Measurements from ENCODE around the gene BAZ2B.

Gene BAZ2B

DNA sequence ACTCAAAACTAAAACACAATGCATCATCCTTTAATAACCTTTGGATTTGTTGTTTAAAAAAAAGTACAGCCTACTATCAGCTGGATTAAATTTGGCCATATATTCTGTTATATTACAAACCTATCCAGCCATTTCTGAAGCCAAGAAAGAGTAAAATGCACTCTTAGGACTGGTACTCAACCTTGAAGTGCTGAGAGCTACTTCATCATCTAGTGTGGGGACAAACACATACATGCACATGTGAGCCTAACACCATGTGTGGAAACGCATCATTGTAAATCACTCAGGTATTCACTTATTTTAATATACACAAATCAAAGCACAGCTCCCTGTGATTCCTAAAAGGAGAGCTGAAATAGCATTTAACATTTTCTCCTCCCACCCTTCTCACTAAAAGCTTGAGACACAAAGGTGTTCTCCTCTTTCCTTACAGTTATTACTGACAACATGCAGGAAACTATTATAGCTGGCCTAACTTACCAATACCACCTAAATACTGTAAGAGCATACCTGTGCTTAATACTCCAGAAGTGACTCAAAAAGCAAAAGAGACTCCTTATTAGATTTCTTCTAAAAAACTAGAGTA, 7.5 kb downstream of the BAZ2B start:
- Histone ChIP-seq H3K4me3 (ENCODE audit: low read length, poor library complexity, severe bottlenecking) (no peak overlapping the region), H2AFZ (ENCODE audit: low read length) (no peak overlapping the region), H3F3A (ENCODE audit: low read depth) (0 out of 2 replicates have a peak, but pooled peaks cover 3% of the 10 kb centered on the region), H3K27me3 (ENCODE audit: insufficient read depth, low read length, poor library complexity, severe bottlenecking) (no peaks in the 10 kb centered on the region), H3K4me2 (ENCODE audit: low read depth, low read length, poor library complexity, severe bottlenecking) (peak overlapping the region; percentile 51), H4K20me1 (ENCODE audit: insufficient read depth, low read length, poor library complexity, severe bottlenecking) (peaks cover 20% of the 10 kb centered on the region), H3K9me3 (ENCODE audit: insufficient read depth, low read depth, low read length) (no peaks in the 10 kb centered on the region), H3K9me2 (replicated peaks; ENCODE audit: low read depth, low read length) (no peaks in the 10 kb centered on the region), H3K9ac (ENCODE audit: low read depth, low read length, poor library complexity, severe bottlenecking) (no peak overlapping the region), H3K36me3 (ENCODE audit: insufficient read depth, low read length) (no peaks in the 10 kb centered on the region), H3K4me1 (ENCODE audit: insufficient read depth, low read length, poor library complexity, severe bottlenecking) (peaks cover 49% of the 10 kb centered on the region), H3K79me2 (ENCODE audit: insufficient read depth, low read length) (peaks cover 42% of the 10 kb centered on the region)
- no peak for TF ChIP-seq EZH2phosphoT487 (IDR thresholded peaks at IDR 0.05; ENCODE audit: borderline replicate concordance)
- TF ChIP-seq, protein P1, sequence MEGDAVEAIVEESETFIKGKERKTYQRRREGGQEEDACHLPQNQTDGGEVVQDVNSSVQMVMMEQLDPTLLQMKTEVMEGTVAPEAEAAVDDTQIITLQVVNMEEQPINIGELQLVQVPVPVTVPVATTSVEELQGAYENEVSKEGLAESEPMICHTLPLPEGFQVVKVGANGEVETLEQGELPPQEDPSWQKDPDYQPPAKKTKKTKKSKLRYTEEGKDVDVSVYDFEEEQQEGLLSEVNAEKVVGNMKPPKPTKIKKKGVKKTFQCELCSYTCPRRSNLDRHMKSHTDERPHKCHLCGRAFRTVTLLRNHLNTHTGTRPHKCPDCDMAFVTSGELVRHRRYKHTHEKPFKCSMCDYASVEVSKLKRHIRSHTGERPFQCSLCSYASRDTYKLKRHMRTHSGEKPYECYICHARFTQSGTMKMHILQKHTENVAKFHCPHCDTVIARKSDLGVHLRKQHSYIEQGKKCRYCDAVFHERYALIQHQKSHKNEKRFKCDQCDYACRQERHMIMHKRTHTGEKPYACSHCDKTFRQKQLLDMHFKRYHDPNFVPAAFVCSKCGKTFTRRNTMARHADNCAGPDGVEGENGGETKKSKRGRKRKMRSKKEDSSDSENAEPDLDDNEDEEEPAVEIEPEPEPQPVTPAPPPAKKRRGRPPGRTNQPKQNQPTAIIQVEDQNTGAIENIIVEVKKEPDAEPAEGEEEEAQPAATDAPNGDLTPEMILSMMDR (conservative IDR thresholded peaks at IDR 0.05; ENCODE audit: low read length): no peak

GRCh38 chr2:159608108-159608507, 8.2 kb downstream of the BAZ2B start:
- Histone ChIP-seq H3K4me1 (ENCODE audit: insufficient read depth, low read length, poor library complexity, severe bottlenecking) (peaks cover 41% of the 10 kb centered on the region), H4K20me1 (ENCODE audit: insufficient read depth, low read length, poor library complexity, severe bottlenecking) (peaks cover 19% of the 10 kb centered on the region), H3K4me3 (ENCODE audit: low read length, poor library complexity, severe bottlenecking) (no peak overlapping the region), H2AFZ (ENCODE audit: low read length) (no peak overlapping the region), H3K4me2 (ENCODE audit: low read depth, low read length, poor library complexity, severe bottlenecking) (no peak overlapping the region), H3K9me3 (ENCODE audit: insufficient read depth, low read depth, low read length) (no peaks in the 10 kb centered on the region), H3K9ac (ENCODE audit: low read depth, low read length, poor library complexity, severe bottlenecking) (no peak overlapping the region), H3K27me3 (ENCODE audit: insufficient read depth, low read length, poor library complexity, severe bottlenecking) (no peaks in the 10 kb centered on the region), H3K79me2 (ENCODE audit: insufficient read depth, low read length) (peaks cover 35% of the 10 kb centered on the region), H3K9me2 (replicated peaks; ENCODE audit: low read depth, low read length) (no peaks in the 10 kb centered on the region), H3K36me3 (ENCODE audit: insufficient read depth, low read length) (no peaks in the 10 kb centered on the region), H3F3A (ENCODE audit: low read depth) (0 out of 2 replicates have a peak, but pooled peaks cover 3% of the 10 kb centered on the region)
- TF ChIP-seq, protein P1 (conservative IDR thresholded peaks at IDR 0.05; ENCODE audit: low read length): no peak
- TF ChIP-seq EZH2phosphoT487 (IDR thresholded peaks at IDR 0.05; ENCODE audit: borderline replicate concordance): no peak

DNA sequence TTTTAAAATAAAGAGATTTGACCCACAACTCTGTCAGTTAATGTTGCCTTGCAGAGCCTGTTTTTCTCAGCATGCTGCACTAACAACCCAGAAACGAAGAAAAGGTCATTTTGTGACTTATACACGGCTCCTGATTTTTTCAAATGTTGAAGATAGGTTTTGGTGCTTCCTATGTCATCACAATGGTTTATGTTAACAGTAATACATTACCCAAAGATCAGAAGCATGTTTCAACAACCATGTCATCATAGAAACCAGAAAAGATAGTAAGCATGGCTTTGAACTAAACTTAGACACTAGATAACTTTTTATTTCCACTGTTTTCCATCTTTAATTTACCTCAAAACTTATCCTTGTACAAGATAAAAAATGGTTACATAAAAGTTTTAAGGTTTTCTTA, 10.1 kb downstream of the BAZ2B start:
- Histone ChIP-seq H2AFZ (ENCODE audit: low read length) (no peak overlapping the region), H3F3A (ENCODE audit: low read depth) (0 out of 2 replicates have a peak, but pooled peaks cover 3% of the 10 kb centered on the region), H3K9me3 (ENCODE audit: insufficient read depth, low read depth, low read length) (no peaks in the 10 kb centered on the region), H3K79me2 (ENCODE audit: insufficient read depth, low read length) (peaks cover 19% of the 10 kb centered on the region), H3K9me2 (replicated peaks; ENCODE audit: low read depth, low read length) (no peaks in the 10 kb centered on the region), H3K36me3 (ENCODE audit: insufficient read depth, low read length) (no peaks in the 10 kb centered on the region), H3K4me3 (ENCODE audit: low read length, poor library complexity, severe bottlenecking) (no peak overlapping the region), H3K27me3 (ENCODE audit: insufficient read depth, low read length, poor library complexity, severe bottlenecking) (no peaks in the 10 kb centered on the region), H3K4me2 (ENCODE audit: low read depth, low read length, poor library complexity, severe bottlenecking) (peak overlapping the region; percentile 4), H4K20me1 (ENCODE audit: insufficient read depth, low read length, poor library complexity, severe bottlenecking) (peaks cover 12% of the 10 kb centered on the region), H3K4me1 (ENCODE audit: insufficient read depth, low read length, poor library complexity, severe bottlenecking) (peaks cover 31% of the 10 kb centered on the region), H3K9ac (ENCODE audit: low read depth, low read length, poor library complexity, severe bottlenecking) (no peak overlapping the region)
- TF ChIP-seq EZH2phosphoT487 (IDR thresholded peaks at IDR 0.05; ENCODE audit: borderline replicate concordance): no peak
- TF ChIP-seq, protein P1 (conservative IDR thresholded peaks at IDR 0.05; ENCODE audit: low read length): no peak

Data from Loucy (cell line).